Peyer's patch (tissue), 4 donors: ENCODE measurements around the gene MATR3. TPM values are rescaled to one million over a fixed set of nuclear protein-coding genes. Genes with fewer than 3 reads are reported as not detected.

Experiments used
- DNase-seq, 3 donors: peaks; one replicate each; pipeline ENCODE4 v3.0.0-alpha.2; 2017 to 2019
- H3K27ac ChIP-seq, 4 donors: fragments of 200-600 bp; sonication (generic); one replicate each; pipeline ENCODE4 v1.5.1; 2016 to 2019
- H3K27me3 ChIP-seq, 2 donors: fragments of 200-600 bp; sonication (generic); one replicate each; pipeline ENCODE4 v1.5.1; 2019
- H3K36me3 ChIP-seq, 3 donors: fragments of 200-600 bp; sonication (generic); one replicate each; pipeline ENCODE4 v1.5.1; 2016 to 2019
- H3K4me1 ChIP-seq, 4 donors: fragments of 200-600 bp; sonication (generic); one replicate each; pipeline ENCODE4 v1.5.1; 2016 to 2019
- H3K4me3 ChIP-seq, 4 donors: fragments of 200-600 bp; sonication (generic); 1 replicate in 3 of 4; 2 replicates in 1 of 4; pipeline ENCODE4 v1.5.1; 2016 to 2019; ENCODE audit warnings: mild to moderate bottlenecking in 1 of 4
- H3K9me3 ChIP-seq, 4 donors: fragments of 200-600 bp; sonication (generic); one replicate each; pipeline ENCODE4 v1.5.1; 2016 to 2019; ENCODE audit warnings: mild to moderate bottlenecking in 1 of 4
- CTCF ChIP-seq, 6 experiments: fragments of 450-650 bp in 4 of 6; fragments of 200-600 bp in 2 of 6; sonication (generic) in 1 of 6; IDR thresholded peaks; one replicate each; pipeline ENCODE4 v1.5.1; 2017 to 2019; ENCODE audit warnings: antibody characterized with exemption in 6 of 6, mild to moderate bottlenecking in 3 of 6, moderate library complexity in 1 of 6
- POLR2A ChIP-seq, 2 donors: fragments of 450-650 bp; IDR thresholded peaks; one replicate each; pipeline ENCODE4 v1.5.1; 2017; ENCODE audit warnings: antibody characterized with exemption in 2 of 2, mild to moderate bottlenecking in 2 of 2, moderate library complexity in 2 of 2
- total RNA-seq, 4 donors: library from RNA; depleted of rRNA; stranded (reverse); fragments of >200 nt; gene quantifications; one replicate each; pipeline ENCODE4 v1.1.0, GENCODE V29; 2016

The MATR3 gene
- total RNA-seq, 4 donors from 2014 or later, result 110 to 217 (median 120) TPM

- no peaks in the 10 kb centered on the region for H3K36me3 ChIP-seq
- H3K27me3 ChIP-seq, result no peaks in the 10 kb centered on the region
- TF ChIP-seq CTCF (IDR thresholded peaks at IDR 0.05) (no peak), POLR2A (IDR thresholded peaks at IDR 0.05) (no peak)
- DNase-seq, result no peak
- peak overlapping the region in 1 of 4 donors; percentile 9 for H3K27ac ChIP-seq
- peak overlapping the region in 1 of 4 donors; percentile 72 for H3K4me3 ChIP-seq
- peaks cover 0 to 57% (median 24%) of the 10 kb centered on the region in 4 donors for H3K4me1 ChIP-seq
- no peaks in the 10 kb centered on the region for H3K9me3 ChIP-seq
Measured at GRCh38 chr5:139296198-139296597, 2.7 kb downstream of the MATR3 start.

- TF ChIP-seq CTCF (IDR thresholded peaks at IDR 0.05) (no peak), POLR2A (IDR thresholded peaks at IDR 0.05) (no peak)
- DNase-seq, result no peak
- Histone ChIP-seq H3K9me3 (no peaks in the 10 kb centered on the region), H3K27me3 (no peaks in the 10 kb centered on the region), H3K4me1 (peaks cover 0 to 59% (median 24%) of the 10 kb centered on the region in 4 donors), H3K4me3 (no peak overlapping the region), H3K27ac (no peak overlapping the region), H3K36me3 (no peaks in the 10 kb centered on the region)
Measured at GRCh38 chr5:139296862-139297326, 3.4 kb downstream of the MATR3 start.

DNA sequence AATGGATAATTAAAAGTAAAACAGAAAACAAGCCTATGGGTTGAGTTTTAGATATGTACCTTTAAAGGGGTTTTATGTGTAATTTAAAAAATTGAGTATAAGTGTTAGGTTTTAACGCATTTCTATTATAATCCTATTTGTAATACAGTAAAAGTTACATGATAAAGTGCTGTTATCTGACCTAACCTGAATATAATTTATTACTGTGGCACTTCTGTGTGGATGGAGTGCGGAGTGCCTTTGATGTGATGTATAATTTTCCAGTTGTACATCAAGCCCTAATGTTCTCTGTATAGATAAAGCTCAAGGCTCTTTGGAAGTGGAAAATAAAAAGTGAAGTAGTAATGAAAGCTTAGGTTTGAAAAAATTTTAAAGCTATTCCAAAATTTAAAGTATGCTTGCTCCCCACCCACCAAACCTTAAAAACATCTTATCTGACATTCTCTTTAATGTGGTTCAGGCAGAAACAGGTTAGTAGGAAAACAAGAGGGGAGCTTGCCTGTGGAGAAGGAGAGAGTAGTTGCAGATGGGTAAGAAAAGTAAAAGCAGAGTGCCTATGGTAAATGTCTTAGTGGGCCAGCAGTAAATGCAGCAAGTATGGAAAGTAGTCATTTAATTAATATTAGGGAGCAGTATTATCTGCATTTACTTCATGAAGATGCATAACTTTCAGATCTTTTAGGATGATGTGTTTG, 4.0 kb downstream of the MATR3 start:
- no peak for DNase-seq
- peaks cover 0 to 66% (median 24%) of the 10 kb centered on the region in 4 donors for H3K4me1 ChIP-seq
- no peaks in the 10 kb centered on the region for H3K36me3 ChIP-seq
- TF ChIP-seq POLR2A (IDR thresholded peaks at IDR 0.05) (no peak), CTCF (IDR thresholded peaks at IDR 0.05) (no peak)
- H3K4me3 ChIP-seq, result no peak overlapping the region
- H3K27me3 ChIP-seq, result no peaks in the 10 kb centered on the region
- no peaks in the 10 kb centered on the region for H3K9me3 ChIP-seq
- H3K27ac ChIP-seq, result no peak overlapping the region

GRCh38 chr5:139298242-139298641, 4.7 kb downstream of the MATR3 start:
- Histone ChIP-seq H3K4me1 (peaks cover 0 to 66% (median 26%) of the 10 kb centered on the region in 4 donors), H3K27ac (no peak overlapping the region), H3K27me3 (no peaks in the 10 kb centered on the region), H3K9me3 (no peaks in the 10 kb centered on the region), H3K36me3 (no peaks in the 10 kb centered on the region), H3K4me3 (no peak overlapping the region)
- no peak for DNase-seq
- TF ChIP-seq CTCF (IDR thresholded peaks at IDR 0.05) (no peak), POLR2A (IDR thresholded peaks at IDR 0.05) (no peak)

DNA sequence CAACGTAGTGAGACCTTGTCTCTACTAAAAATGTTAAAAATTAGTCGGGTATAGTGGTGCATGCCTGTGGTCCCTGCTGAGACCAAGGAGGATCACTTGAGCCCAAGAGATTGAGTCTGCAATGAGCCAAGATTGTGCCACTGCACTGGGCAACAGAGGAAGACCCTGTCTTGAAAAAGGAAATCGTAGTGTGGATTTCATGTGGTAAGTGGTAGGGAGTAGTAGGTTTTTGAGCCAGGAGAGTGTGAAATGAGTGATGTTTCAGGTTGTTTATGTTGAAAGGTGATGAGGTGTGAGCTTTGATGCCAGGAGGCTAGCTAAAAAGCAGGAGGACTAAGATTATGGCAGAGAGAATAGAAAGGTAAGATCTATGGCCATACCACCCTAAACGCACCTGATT, 5.9 kb downstream of the MATR3 start:
- TF ChIP-seq CTCF (IDR thresholded peaks at IDR 0.05) (no peak), POLR2A (IDR thresholded peaks at IDR 0.05) (no peak)
- Histone ChIP-seq H3K4me3 (no peak overlapping the region), H3K4me1 (peaks cover 0 to 77% (median 27%) of the 10 kb centered on the region in 4 donors), H3K36me3 (no peaks in the 10 kb centered on the region), H3K9me3 (no peaks in the 10 kb centered on the region), H3K27me3 (no peaks in the 10 kb centered on the region), H3K27ac (no peak overlapping the region)
- no peak for DNase-seq
